ENCODE measurements around the gene EIF3I. TPM values are rescaled to one million over a fixed set of nuclear protein-coding genes. Genes with fewer than 3 reads are reported as not detected.

EIF3I gene
- total and polyA plus RNA-seq, 2 of the 13 experiments (the other 11 are each of a cell fraction or from before 2014, with no cell fraction given), result 210 to 223 TPM

- TF ChIP-seq HMGXB4 (CRISPR knock-in tag; IDR thresholded peaks at IDR 0.05; ENCODE audit: borderline replicate concordance in 1 of 2, low read depth in 1 of 2), result peak; percentile 31 to 70; a peak in 2 of 4 replicates
- no peak for TF ChIP-seq SOX6 (IDR thresholded peaks at IDR 0.05)
- TF ChIP-seq SOX6 (CRISPR knock-in tag; IDR thresholded peaks at IDR 0.05), result no peak
- TF ChIP-seq ZMAT3 (CRISPR knock-in tag; conservative IDR thresholded peaks at IDR 0.05), result 0 out of 2 replicates have a peak, but pooled peaks have one; percentile 67
- TF ChIP-seq HOXA3 (CRISPR knock-in tag; IDR thresholded peaks at IDR 0.05), result peak; percentile 51; the same call in 1 of the 2 replicates
- no peak for TF ChIP-seq ATF2 (CRISPR knock-in tag; IDR thresholded peaks at IDR 0.05)
- no peak for TF ChIP-seq RFXANK (CRISPR knock-in tag; IDR thresholded peaks at IDR 0.05)
- TF ChIP-seq XRCC5 (optimal IDR thresholded peaks at IDR 0.05; ENCODE audit: low read length), result peak; percentile 61
- peak; percentile 35; the same call in 1 of the 2 replicates for TF ChIP-seq ZNF280D (CRISPR knock-in tag; IDR thresholded peaks at IDR 0.05)
- TF ChIP-seq PRMT3 (CRISPR knock-in tag; IDR thresholded peaks at IDR 0.05; ENCODE audit: borderline replicate concordance, low read depth), result no peak
- peak; percentile 76; the same call in 1 of the 2 replicates for TF ChIP-seq ZFX (CRISPR knock-in tag; IDR thresholded peaks at IDR 0.05; ENCODE audit: low read depth)
- no peak for TF ChIP-seq SMYD3 (CRISPR knock-in tag; IDR thresholded peaks at IDR 0.05)
- TF ChIP-seq ZNF800 (CRISPR knock-in tag; IDR thresholded peaks at IDR 0.05), result peak; percentile 76; the same call in 1 of the 2 replicates
- TF ChIP-seq ZNF567 (CRISPR knock-in tag; IDR thresholded peaks at IDR 0.05; ENCODE audit: borderline replicate concordance), result no peak
- no peak; the same call in 1 of the 2 replicates for TF ChIP-seq KAT7 (CRISPR knock-in tag; IDR thresholded peaks at IDR 0.05; ENCODE audit: borderline replicate concordance)
- TF ChIP-seq JUND (CRISPR knock-in tag; IDR thresholded peaks at IDR 0.05), result peak; percentile 71; the same call in 1 of the 2 replicates
- TF ChIP-seq ZNF138 (CRISPR knock-in tag; IDR thresholded peaks at IDR 0.05; ENCODE audit: low read depth), result no peak
- no peak for TF ChIP-seq ZFP36L2 (CRISPR knock-in tag; IDR thresholded peaks at IDR 0.05)
- TF ChIP-seq FOXK1 (CRISPR knock-in tag; IDR thresholded peaks at IDR 0.05; ENCODE audit: borderline replicate concordance, low read depth), result no peak
- 0 out of 2 replicates have a peak, but pooled peaks have one; percentile 50 for TF ChIP-seq SALL2 (CRISPR knock-in tag; IDR thresholded peaks at IDR 0.05)
Measured at GRCh38 chr1:32241001-32241763, 19.0 kb downstream of the EIF3I start (continued).

Data from HepG2 (cell line).